Kidney glomerular epithelial cell (primary cell): ENCODE data around the gene PLB1.

ENCODE experiments used
- DNase-seq: peaks from one replicate; lab custom pipeline; 2025; lab: John Stamatoyannopoulos, UW

Gene PLB1

DNA sequence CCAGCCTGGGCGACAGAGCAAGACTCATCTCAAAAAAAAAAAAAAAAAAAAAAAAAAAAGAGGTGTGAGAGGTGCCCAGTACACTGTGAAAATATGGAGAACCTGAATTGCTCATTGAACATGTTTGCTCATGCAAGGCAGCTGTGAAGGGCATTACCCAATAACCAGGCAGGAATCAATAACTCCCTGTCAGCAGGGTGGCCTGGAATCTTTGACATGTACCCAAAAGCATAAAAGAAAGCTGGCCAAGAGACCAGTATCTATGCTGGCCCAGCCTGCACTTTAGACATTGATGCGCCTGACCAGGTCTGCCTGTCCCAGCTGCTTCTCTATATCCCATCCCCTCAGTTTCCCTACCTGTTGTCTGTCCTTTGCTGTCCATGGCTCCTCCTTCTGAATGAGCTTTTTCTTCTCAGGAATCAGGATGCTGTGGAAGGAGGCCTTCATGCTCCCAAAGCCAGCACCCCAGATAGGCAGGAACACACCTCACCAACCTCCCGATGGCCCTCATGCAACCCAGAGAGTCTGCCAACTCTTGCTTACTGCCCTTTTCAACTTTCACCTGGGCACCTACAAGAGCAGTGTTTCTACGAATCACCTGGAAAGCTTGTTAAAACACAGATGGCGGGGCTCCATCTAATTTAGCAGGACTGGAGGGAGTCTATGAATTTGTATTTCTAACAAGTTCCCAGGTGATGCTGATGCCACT is 172.4 kb downstream of the PLB1 start:
- DNase-seq = no peak

DNA sequence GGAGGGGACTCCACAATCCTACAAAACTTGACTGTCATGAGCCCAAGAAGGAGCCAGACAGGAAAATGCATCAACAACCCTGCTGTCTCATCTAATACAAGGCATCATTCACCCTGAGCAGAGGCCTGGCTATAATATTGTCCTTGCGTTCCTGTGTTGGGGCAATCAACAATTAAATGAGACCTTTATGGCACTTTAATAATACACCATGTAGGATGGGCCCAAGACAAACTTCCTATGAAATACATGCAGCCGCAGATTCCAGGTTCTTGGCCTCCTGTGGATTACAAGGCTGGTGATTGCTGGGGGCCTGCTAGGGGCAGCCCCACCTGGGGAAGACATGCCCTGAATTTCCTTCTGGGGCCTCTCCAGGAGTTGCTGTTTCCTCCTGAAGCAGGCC is 173.0 kb downstream of the PLB1 start:
- no peak for DNase-seq

- DNase-seq = no peak
These were observed 175.0 kb downstream of the PLB1 start for GRCh38 chr2:28670856-28671255.

DNA sequence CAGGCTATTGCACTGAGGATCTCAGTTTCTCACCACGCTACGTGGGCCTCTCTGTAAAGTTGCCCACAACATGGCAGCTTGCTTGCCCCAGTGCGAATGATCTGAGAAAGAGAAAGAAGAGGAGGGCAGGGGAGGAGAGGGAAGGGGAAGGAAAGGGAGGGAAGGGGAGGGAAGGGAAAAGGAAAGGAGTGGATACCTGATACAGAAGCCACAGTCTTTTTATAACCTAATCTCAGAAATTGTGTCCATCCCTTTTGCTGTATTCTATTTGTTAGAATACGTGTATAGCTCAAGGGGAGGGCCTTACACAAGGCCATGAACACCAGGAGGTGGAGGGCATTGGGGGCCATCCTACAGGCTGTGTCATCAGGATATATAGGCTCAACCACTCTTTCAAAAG is 177.5 kb downstream of the PLB1 start:
- DNase-seq = no peak

DNA sequence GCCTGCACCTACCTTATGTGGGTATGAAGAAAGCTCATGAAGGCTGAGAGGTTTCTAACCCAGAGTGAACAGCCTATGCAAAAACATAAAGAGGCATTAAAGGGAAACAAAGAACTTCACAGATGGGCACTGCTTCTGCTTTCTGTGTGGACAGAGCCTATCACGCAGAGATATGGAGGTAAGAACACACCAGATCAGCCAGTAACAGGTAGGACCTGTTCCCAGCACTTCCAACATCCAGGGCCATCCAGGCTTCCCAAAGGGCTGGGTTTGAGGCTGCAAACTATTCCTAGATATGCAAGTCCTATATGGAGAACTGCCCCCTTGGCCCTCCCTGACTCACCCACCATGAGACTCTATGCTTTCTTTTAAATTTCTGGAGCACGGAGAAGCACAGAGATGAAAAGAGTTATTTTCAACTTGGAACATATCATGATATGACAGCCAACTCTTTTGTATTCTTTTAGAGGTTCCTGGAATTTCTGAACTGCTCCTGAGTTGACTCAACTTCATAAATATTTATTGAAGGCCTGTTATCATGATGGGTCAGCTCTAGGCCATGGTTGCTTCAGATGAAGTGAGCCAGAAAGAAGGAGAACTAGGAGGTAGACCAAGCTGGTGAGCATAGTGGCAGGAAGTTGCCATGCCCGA is 178.3 kb downstream of the PLB1 start:
- peak; percentile 49 for DNase-seq

DNA sequence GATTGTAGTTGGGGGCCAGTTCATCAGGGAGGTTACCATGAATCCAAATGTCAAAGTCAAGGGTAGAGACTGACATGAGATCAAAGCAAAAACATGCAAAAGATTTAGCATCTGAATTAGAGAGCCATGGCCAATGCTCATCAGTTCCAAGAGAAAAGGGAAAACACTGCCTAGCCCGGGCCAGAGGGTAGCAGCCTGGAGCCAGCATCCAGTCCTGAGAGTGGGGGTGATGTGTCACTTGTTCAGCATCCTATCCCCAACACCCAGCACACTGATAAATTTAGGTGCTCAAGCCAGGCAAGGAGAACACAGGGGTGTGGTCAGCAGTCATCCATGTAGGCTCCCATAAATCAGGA is 178.8 kb downstream of the PLB1 start:
- no peak for DNase-seq

DNA sequence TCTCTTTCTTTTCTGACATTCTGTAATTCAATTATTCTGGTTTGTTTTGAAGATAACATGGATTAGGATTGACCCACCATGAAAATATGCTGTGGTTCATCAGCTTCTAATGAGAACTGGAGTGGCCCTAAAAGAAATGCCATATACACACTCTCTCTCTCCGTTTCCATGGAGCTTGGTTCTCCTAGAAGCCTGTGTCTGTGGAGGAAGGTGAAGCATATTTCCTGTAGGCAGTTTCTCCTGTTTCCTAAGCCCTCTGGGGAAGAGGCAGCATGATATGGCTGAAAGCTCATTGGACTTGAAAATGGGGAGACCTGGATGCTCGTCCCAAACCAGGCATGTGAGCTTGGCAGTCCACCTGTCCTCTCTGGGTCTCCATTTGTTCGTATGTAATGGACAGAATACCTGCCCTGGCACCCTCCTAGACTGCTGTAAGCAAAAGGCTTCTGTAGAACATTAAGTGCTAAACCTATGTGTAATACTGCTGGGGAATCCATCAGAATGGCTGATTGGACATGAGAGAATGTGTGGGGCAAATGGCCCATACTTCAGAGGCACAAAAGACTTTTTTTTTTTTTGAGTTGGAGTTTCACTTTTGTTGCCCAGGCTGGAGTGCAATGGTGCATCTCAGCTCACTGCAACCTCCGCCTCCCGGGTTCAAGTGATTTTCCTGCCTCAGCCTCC is 180.4 kb downstream of the PLB1 start:
- DNase-seq = no peak

GRCh38 chr2:28678175-28678855 is 182.5 kb downstream of the PLB1 start:
- no peak for DNase-seq

- no peak for DNase-seq
These were observed 183.1 kb downstream of the PLB1 start for GRCh38 chr2:28678944-28679343.

DNA sequence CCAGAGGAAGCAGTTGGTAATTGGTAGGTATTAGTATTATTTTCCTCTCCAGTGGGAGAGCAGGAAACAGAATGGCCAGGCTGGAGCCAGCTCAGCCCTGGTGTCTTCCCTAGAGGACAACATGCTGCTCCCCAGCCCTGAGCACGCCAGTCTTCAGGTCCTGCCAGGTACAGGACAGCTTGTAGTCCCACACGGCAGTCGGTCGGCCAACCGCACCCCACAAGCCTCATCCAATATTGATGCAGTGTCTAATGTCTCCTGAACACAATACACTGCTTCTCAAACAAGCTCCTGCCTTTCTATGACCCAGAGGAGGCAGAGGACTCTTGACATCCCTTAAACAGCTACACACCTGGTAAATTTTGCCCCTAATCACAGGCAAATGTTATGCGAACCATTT is 184.8 kb downstream of the PLB1 start:
- no peak for DNase-seq

DNA sequence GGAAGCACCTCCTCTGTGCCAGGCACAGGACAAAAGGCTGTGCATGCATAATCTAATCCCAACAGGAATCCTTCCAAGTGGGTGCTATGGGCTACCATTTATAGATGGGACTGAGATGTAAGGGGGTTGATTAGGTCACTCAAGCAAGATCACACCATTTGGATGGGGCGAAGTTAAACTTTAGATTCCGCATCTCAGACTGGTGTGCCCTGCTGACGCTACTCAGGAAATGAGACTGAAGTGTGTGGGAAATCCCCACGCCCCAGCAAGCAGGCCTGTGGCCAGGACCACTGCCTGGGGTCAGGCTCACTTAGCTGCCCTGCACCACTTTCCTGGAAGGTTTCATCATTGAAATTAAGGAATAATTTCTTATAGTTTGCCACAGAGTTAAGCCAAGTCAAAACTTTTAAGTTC is 185.3 kb downstream of the PLB1 start:
- DNase-seq = peak; percentile 31

GRCh38 chr2:28681606-28682005 is 185.7 kb downstream of the PLB1 start:
- no peak for DNase-seq

DNA sequence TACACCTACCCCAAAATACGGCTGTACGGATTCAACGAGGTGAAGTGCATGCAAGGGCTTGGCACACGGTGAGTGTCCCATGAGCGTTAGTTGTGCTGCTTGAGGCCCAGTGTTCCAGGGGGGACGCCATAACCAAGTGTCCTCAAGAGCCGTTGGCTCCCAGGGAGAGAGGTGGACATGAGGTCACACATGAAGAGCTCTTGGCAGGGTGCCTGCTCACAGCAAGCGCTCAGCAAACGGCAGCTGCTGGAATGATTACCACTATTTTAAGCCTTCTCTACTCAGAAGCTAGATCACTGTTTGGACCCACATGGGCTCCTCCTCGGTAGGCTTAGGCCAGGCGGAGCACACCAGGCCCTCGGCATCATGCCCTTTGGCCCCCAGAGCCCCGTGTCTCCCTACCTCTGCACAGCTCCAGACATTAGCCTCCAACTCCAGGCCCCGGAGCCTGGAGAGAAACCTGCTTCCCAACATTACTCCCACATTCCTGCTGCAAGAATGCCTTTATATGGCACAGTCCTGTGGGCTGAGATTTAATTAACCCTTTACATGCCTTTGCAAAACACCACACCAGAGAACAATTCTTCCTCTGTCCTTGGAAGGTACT is 187.3 kb downstream of the PLB1 start:
- DNase-seq = peak; percentile 89

GRCh38 chr2:28684142-28684858 is 188.4 kb downstream of the PLB1 start:
- DNase-seq = no peak

- no peak for DNase-seq
These were observed 191.3 kb downstream of the PLB1 start for GRCh38 chr2:28687171-28687570.

DNA sequence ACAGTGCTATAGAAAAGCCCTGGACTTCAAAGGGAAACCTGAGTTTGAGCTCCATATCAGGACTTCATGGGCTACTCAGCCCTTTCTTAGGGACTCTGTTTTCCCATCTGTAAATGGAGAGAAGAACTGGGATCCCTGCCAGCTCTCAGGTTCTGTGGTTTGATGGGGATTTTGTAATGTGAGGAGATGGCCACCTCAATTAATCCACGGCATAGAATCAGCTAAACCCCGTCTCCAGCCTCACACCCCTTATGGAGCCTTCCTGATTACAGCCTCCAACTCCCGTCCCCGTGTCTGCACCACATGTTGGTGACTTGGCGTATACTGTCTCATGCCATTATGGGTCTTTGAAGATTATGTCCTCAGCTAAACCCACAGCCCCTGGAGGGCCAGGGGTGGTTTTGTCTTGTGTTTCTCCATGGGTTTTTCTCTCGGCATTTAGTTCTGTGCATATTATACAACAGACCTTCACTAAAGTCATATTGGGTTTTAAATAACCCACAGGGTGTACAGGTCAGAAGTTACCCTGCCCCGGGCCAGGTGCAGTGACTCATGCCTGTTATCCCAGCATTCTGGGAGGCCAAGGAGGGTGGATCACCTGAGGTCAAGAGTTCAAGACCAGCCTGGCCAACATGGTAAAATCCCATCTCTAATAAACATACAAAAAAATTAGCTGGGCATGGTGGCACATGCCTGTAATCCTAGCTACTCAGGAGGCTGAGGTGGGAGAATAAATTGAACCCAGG is 192.0 kb downstream of the PLB1 start:
- DNase-seq = no peak

- no peak for DNase-seq
These were observed 193.0 kb downstream of the PLB1 start for GRCh38 chr2:28688818-28689217.

GRCh38 chr2:28689771-28690170 is 193.9 kb downstream of the PLB1 start:
- DNase-seq = peak; percentile 35

GRCh38 chr2:28692411-28692810 is 196.6 kb downstream of the PLB1 start:
- DNase-seq = no peak

DNA sequence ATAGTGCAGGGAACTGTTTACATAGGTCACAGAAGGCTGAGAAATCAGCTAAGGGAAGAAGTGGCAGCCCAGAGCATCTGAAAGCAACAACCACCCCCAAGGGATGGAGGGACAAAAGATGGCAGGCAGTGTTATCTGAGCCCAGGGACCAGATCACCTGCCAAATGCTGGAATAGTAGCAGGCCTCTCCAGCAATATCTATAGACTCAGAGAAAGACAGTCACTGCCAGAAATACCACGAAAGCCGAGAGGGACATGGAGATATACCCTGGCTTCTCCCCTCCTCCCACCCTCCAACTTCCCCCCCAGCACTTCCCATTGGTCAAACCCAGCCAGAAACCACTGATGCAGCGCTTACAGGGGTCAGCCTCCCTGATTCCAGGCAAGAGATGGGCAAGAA is 197.4 kb downstream of the PLB1 start:
- DNase-seq = no peak
